Activated T-helper 17 cell treated with anti-CD3 and anti-CD28 coated beads, Interleukin-2, amount 50 U/mL, for 72 hours (primary cell): ENCODE results near the gene FANCC. TPM values are rescaled to one million over a fixed set of nuclear protein-coding genes. Genes with fewer than 3 reads are reported as not detected.
"Not testable (repeated sequence)": the region's sequence is repeated elsewhere in the genome, so short reads cannot be mapped to it uniquely, and the experiment has no call there.

Experiments
- ATAC-seq: fragments of 150-1000 bp; cut with Tn5 transposase; replicated peaks from 2 replicates; pipeline ENCODE4 v1.10.0; 2021; ENCODE audit warnings: mild to moderate bottlenecking, moderate library complexity
- H3K27ac Mint-ChIP-seq: one replicate; pipeline ENCODE4 v1.8.0; 2022; ENCODE audit warnings: mixed read lengths
- H3K27me3 Mint-ChIP-seq: one replicate; pipeline ENCODE4 v1.8.0; 2022; ENCODE audit warnings: mixed read lengths
- H3K36me3 Mint-ChIP-seq: one replicate; pipeline ENCODE4 v1.8.0; 2022; ENCODE audit warnings: low read depth, mild to moderate bottlenecking, mixed read lengths
- H3K4me1 Mint-ChIP-seq: one replicate; pipeline ENCODE4 v1.8.0; 2022; ENCODE audit warnings: mixed read lengths
- H3K4me3 Mint-ChIP-seq: one replicate; pipeline ENCODE4 v1.8.0; 2022; ENCODE audit warnings: mild to moderate bottlenecking, mixed read lengths
- H3K9me3 Mint-ChIP-seq: one replicate; pipeline ENCODE4 v1.8.0; 2022; ENCODE audit warnings: mixed read lengths
- total RNA-seq, 2 donors: library from RNA; stranded (reverse); gene quantifications; one replicate each; pipeline ENCODE4 v1.2.3, GENCODE V29; 2022

FANCC gene
- total RNA-seq, 2 donors from 2014 or later, result 8.8 to 13.8 TPM

GRCh38 chr9:95342571-95342970, 25.1 kb upstream of the FANCC start:
- Mint-ChIP-seq H3K4me1 (peaks cover 5% of the 10 kb centered on the region), H3K27me3 (peaks cover 5% of the 10 kb centered on the region)

GRCh38 chr9:95341293-95341962, 23.9 kb upstream of the FANCC start:
- ATAC-seq, result no peak
- no peaks in the 10 kb centered on the region for H3K9me3 Mint-ChIP-seq
- no peaks in the 10 kb centered on the region for H3K36me3 Mint-ChIP-seq
- H3K27me3 Mint-ChIP-seq, result no peaks in the 10 kb centered on the region
- H3K4me3 Mint-ChIP-seq, result no peak overlapping the region
- no peak overlapping the region for H3K27ac Mint-ChIP-seq
- peaks cover 5% of the 10 kb centered on the region for H3K4me1 Mint-ChIP-seq

More at GRCh38 chr9:95342571-95342970, 25.1 kb upstream of the FANCC start:
- Mint-ChIP-seq H3K9me3 (no peaks in the 10 kb centered on the region), H3K4me3 (no peak overlapping the region), H3K27ac (no peak overlapping the region), H3K36me3 (no peaks in the 10 kb centered on the region)
- no peak for ATAC-seq

- no peak for ATAC-seq
- Mint-ChIP-seq H3K27ac (no peak overlapping the region), H3K36me3 (no peaks in the 10 kb centered on the region), H3K4me3 (no peak overlapping the region), H3K27me3 (peaks cover 9% of the 10 kb centered on the region), H3K4me1 (no peaks in the 10 kb centered on the region), H3K9me3 (no peaks in the 10 kb centered on the region)
Measured at GRCh38 chr9:95338243-95338642, 20.7 kb upstream of the FANCC start.

- ATAC-seq, result no peak
- H3K4me3 Mint-ChIP-seq, result no peak overlapping the region
- no peak overlapping the region for H3K27ac Mint-ChIP-seq
- H3K36me3 Mint-ChIP-seq, result no peaks in the 10 kb centered on the region
- H3K27me3 Mint-ChIP-seq, result peaks cover 12% of the 10 kb centered on the region
- no peaks in the 10 kb centered on the region for H3K9me3 Mint-ChIP-seq
- no peaks in the 10 kb centered on the region for H3K4me1 Mint-ChIP-seq
Measured at GRCh38 chr9:95336281-95336680, 18.8 kb upstream of the FANCC start.

- Mint-ChIP-seq H3K27me3 (peaks cover 16% of the 10 kb centered on the region), H3K4me3 (no peak overlapping the region), H3K27ac (no peak overlapping the region), H3K36me3 (no peaks in the 10 kb centered on the region), H3K9me3 (no peaks in the 10 kb centered on the region), H3K4me1 (no peaks in the 10 kb centered on the region)
- ATAC-seq, result no peak
Measured at GRCh38 chr9:95333426-95333825, 15.9 kb upstream of the FANCC start.

GRCh38 chr9:95332860-95333259, 15.4 kb upstream of the FANCC start:
- Mint-ChIP-seq H3K27ac (no peak overlapping the region), H3K36me3 (no peaks in the 10 kb centered on the region), H3K9me3 (no peaks in the 10 kb centered on the region), H3K4me1 (no peaks in the 10 kb centered on the region), H3K27me3 (peaks cover 16% of the 10 kb centered on the region), H3K4me3 (no peak overlapping the region)
- no peak for ATAC-seq

- no peak overlapping the region for H3K27ac Mint-ChIP-seq
- no peaks in the 10 kb centered on the region for H3K4me1 Mint-ChIP-seq
- ATAC-seq, result no peak
- H3K27me3 Mint-ChIP-seq, result peaks cover 16% of the 10 kb centered on the region
- peaks cover 4% of the 10 kb centered on the region for H3K9me3 Mint-ChIP-seq
- H3K4me3 Mint-ChIP-seq, result no peak overlapping the region
- H3K36me3 Mint-ChIP-seq, result no peaks in the 10 kb centered on the region
Measured at GRCh38 chr9:95330720-95331404, 13.4 kb upstream of the FANCC start.

- ATAC-seq, result not testable (repeated sequence)
Measured at GRCh38 chr9:95329061-95329460, 11.6 kb upstream of the FANCC start.

GRCh38 chr9:95327239-95327865, 9.8 kb upstream of the FANCC start:
- no peaks in the 10 kb centered on the region for H3K36me3 Mint-ChIP-seq
- H3K27ac Mint-ChIP-seq, result no peak overlapping the region
- ATAC-seq, result no peak
- H3K27me3 Mint-ChIP-seq, result peaks cover 10% of the 10 kb centered on the region
- H3K4me3 Mint-ChIP-seq, result no peak overlapping the region
- no peaks in the 10 kb centered on the region for H3K4me1 Mint-ChIP-seq
- H3K9me3 Mint-ChIP-seq, result peaks cover 4% of the 10 kb centered on the region

More at GRCh38 chr9:95329061-95329460, 11.6 kb upstream of the FANCC start:
- H3K36me3 Mint-ChIP-seq, H3K4me1 Mint-ChIP-seq, H3K4me3 Mint-ChIP-seq, H3K9me3 Mint-ChIP-seq, H3K27me3 Mint-ChIP-seq, H3K27ac Mint-ChIP-seq: not testable (repeated sequence)

GRCh38 chr9:95325221-95325620, 7.7 kb upstream of the FANCC start:
- H3K4me3 Mint-ChIP-seq, result no peak overlapping the region
- H3K27ac Mint-ChIP-seq, result no peak overlapping the region
- H3K27me3 Mint-ChIP-seq, result peaks cover 3% of the 10 kb centered on the region
- peaks cover 4% of the 10 kb centered on the region for H3K9me3 Mint-ChIP-seq
- H3K36me3 Mint-ChIP-seq, result no peaks in the 10 kb centered on the region
- ATAC-seq, result no peak
- H3K4me1 Mint-ChIP-seq, result no peaks in the 10 kb centered on the region

GRCh38 chr9:95317893-95318211, 343 bp upstream of the FANCC start:
- peak overlapping the region; percentile 85 for H3K27ac Mint-ChIP-seq
- H3K27me3 Mint-ChIP-seq, result peaks cover under 1% of the 10 kb centered on the region
- no peaks in the 10 kb centered on the region for H3K36me3 Mint-ChIP-seq
- H3K4me3 Mint-ChIP-seq, result peak overlapping the region; percentile 87
- H3K4me1 Mint-ChIP-seq, result no peaks in the 10 kb centered on the region
- no peak for ATAC-seq
- no peaks in the 10 kb centered on the region for H3K9me3 Mint-ChIP-seq

- Mint-ChIP-seq H3K4me3 (peak overlapping the region; percentile 87), H3K27me3 (no peaks in the 10 kb centered on the region), H3K4me1 (no peaks in the 10 kb centered on the region), H3K27ac (peak overlapping the region; percentile 0), H3K36me3 (no peaks in the 10 kb centered on the region), H3K9me3 (no peaks in the 10 kb centered on the region)
- peak; percentile 58 for ATAC-seq
Measured at GRCh38 chr9:95316794-95317118, 753 bp downstream of the FANCC start.

- Mint-ChIP-seq H3K36me3 (no peaks in the 10 kb centered on the region), H3K27me3 (no peaks in the 10 kb centered on the region), H3K27ac (peak overlapping the region; percentile 0), H3K4me1 (no peaks in the 10 kb centered on the region), H3K9me3 (no peaks in the 10 kb centered on the region), H3K4me3 (peak overlapping the region; percentile 87)
- ATAC-seq, result no peak
Measured at GRCh38 chr9:95316274-95316673, 1.2 kb downstream of the FANCC start.

GRCh38 chr9:95315108-95315746, 2.3 kb downstream of the FANCC start:
- Mint-ChIP-seq H3K9me3 (no peaks in the 10 kb centered on the region), H3K27me3 (no peaks in the 10 kb centered on the region), H3K27ac (no peak overlapping the region)

GRCh38 chr9:95313010-95313498, 4.5 kb downstream of the FANCC start:
- no peaks in the 10 kb centered on the region for H3K36me3 Mint-ChIP-seq
- H3K27ac Mint-ChIP-seq, result no peak overlapping the region
- ATAC-seq, result no peak
- no peak overlapping the region for H3K4me3 Mint-ChIP-seq
- H3K9me3 Mint-ChIP-seq, result no peaks in the 10 kb centered on the region
- no peaks in the 10 kb centered on the region for H3K27me3 Mint-ChIP-seq
- H3K4me1 Mint-ChIP-seq, result no peaks in the 10 kb centered on the region

More at GRCh38 chr9:95315108-95315746, 2.3 kb downstream of the FANCC start:
- Mint-ChIP-seq H3K4me3 (no peak overlapping the region), H3K4me1 (no peaks in the 10 kb centered on the region), H3K36me3 (no peaks in the 10 kb centered on the region)
- no peak for ATAC-seq
